Measurements from ENCODE around the gene NKD2.

The NKD2 gene

DNA sequence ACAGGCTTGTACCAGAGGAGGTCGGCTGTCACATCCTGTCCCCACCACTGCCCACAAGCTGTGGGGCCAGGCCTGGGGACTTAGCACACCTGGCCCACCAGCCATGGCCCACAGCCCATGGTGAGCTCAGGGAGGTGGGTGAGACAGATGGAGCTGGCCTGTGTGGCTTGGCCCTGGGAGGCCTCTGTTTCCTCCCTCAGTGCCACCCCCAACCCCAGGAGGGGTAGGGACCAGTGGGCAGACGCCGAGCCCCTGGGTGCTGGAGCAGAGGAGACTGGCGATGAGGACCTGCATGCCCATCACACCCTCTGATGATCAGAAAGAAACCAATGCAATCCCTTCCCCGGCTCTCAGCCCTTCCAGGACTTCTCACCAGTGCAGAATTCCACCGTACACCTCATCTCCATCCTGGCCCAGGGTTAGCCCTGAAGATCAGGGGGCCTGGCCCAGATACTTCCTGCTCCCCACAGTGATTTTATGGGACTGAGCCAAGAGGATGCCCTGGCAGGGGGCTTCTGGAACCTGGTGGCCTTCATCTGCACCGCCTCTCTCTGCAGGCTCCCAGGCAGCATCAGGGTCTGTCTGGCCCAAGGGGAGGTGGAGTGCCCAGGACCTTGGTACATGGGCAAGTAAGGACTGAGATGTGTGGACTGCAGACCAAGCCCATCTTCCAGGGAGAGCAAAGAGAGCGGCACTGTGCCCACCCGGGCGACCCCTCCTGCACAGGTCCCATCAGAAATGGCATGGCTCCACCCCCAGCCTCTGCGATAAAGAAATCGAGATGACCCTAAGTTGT, 16.9 kb upstream of the NKD2 start:
- no peak for DNase-seq (ENCODE audit: low spot score)
- H3K27ac ChIP-seq: no peak overlapping the region
- TF ChIP-seq, protein P1, sequence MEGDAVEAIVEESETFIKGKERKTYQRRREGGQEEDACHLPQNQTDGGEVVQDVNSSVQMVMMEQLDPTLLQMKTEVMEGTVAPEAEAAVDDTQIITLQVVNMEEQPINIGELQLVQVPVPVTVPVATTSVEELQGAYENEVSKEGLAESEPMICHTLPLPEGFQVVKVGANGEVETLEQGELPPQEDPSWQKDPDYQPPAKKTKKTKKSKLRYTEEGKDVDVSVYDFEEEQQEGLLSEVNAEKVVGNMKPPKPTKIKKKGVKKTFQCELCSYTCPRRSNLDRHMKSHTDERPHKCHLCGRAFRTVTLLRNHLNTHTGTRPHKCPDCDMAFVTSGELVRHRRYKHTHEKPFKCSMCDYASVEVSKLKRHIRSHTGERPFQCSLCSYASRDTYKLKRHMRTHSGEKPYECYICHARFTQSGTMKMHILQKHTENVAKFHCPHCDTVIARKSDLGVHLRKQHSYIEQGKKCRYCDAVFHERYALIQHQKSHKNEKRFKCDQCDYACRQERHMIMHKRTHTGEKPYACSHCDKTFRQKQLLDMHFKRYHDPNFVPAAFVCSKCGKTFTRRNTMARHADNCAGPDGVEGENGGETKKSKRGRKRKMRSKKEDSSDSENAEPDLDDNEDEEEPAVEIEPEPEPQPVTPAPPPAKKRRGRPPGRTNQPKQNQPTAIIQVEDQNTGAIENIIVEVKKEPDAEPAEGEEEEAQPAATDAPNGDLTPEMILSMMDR (conservative IDR thresholded peaks at IDR 0.05; ENCODE audit: low read depth): no peak
- ChIA-PET CTCF (interaction anchor here (0.9 kb wide), 1 partner anchor 16 kb away, joined by 3 read pairs; no protein-coding TSS in a partner anchor), POLR2A (ENCODE audit: low non-redundant PET) (no interaction called here)

DNA sequence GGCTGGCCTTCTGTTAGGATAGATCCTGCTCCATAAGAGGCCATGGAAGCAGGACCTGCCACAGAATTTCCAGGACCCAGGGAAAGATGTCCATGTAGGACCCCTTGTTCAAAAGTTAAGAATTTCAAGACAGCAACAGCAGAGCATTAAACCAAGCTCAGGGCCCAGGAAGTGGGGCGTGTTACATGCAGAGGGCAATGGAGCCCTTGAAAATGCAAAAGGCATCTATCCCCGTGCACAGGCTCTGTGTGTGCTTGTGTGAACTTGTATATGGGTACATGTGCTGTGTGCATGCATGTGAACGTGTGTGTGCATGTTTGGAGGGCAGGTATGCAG, 14.4 kb upstream of the NKD2 start:
- CTCF ChIA-PET: interaction anchor here (1.2 kb wide), 1 partner anchor 17 kb away, joined by 3 read pairs; no protein-coding TSS in a partner anchor
- DNase-seq (ENCODE audit: low spot score): no peak
- POLR2A ChIA-PET (ENCODE audit: low non-redundant PET): no interaction called here

DNA sequence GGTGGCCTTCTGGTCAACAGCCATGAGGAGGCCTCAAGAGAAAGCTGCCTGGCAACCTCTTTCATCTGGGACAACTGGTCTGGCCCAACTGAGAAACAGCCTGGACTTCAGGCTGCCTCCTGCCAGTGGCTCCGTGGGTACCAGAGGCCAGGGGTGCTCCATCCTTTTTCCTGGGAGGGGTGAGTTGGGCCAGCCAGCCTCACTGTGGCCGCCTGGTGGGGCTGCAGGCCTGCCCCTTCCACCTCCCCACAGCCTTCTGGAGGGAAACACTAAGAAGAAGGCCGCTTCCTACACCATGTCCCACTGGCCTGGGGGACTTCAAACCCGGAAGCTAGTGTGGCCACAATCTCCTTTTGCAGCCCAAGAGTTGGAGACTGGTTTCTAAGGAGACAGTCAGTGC, 13.8 kb upstream of the NKD2 start:
- DNase-seq (ENCODE audit: low spot score): no peak
- ChIA-PET CTCF (interaction anchor here (0.6 to 1.5 kb wide), 3 partner anchors 16 to 180 kb away, joined by 3 to 5 read pairs (median 4); no protein-coding TSS in a partner anchor), POLR2A (ENCODE audit: low non-redundant PET) (no interaction called here)
- no peak overlapping the region for H3K27ac ChIP-seq
- TF ChIP-seq, protein P1 (conservative IDR thresholded peaks at IDR 0.05; ENCODE audit: low read depth): no peak

More for the DNA sequence above, 14.4 kb upstream of the NKD2 start:
- H3K27ac ChIP-seq: no peak overlapping the region
- TF ChIP-seq, protein P1 (conservative IDR thresholded peaks at IDR 0.05; ENCODE audit: low read depth): no peak

DNA sequence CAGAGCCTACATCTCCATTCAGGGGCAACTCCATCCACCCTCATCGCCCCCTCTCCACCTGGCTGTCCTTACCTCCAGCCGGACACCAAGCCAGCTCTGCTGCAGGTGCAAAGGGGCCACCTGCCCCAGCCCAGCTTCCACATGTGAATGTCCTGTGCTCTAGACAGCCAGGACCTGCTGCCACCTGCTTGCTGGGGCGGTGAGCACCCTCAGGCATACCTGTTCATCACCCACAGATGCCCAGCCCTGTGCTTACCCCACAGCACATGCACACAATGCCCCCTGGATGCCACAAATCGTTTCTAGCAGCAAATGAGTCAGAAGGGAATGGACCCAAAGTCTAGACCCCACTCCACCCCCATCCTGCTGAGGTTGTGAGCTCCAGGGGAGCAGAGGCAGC, 13.3 kb upstream of the NKD2 start:
- no peak for DNase-seq (ENCODE audit: low spot score)
- TF ChIP-seq, protein P1 (conservative IDR thresholded peaks at IDR 0.05; ENCODE audit: low read depth): no peak
- CTCF ChIA-PET: interaction anchor here (0.6 to 1.5 kb wide), 4 partner anchors 16 to 179 kb away, joined by 3 to 5 read pairs (median 4); no protein-coding TSS in a partner anchor
- H3K27ac ChIP-seq: no peak overlapping the region
- POLR2A ChIA-PET (ENCODE audit: low non-redundant PET): no interaction called here

DNA sequence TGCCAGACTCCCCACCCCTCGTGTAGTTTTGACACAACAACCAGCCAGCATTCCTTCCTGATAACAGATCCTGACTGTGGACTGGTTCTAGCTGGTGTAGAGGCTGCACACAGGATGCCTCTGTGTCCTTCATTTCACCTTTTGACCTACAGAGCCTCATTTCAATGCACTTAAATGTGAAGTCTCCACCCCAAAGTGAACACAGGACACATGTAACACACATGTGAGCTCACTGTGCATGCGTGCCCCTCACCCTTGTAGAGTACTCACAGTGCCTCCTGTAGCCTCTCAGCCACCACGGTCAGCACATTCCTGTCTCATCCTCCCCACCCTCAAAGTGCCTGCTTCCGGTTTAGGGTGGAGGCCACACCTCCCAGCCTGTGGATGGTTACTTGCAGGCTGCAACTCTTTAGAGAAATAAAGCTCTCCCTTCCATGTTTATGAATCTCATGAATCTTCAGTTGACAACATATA, 11.6 kb upstream of the NKD2 start:
- H3K27ac ChIP-seq: no peak overlapping the region
- DNase-seq (ENCODE audit: low spot score): no peak
- CTCF ChIA-PET: interaction anchor here (0.7 kb wide), 1 partner anchor 437 kb away, joined by 3 read pairs; no protein-coding TSS in a partner anchor
- POLR2A ChIA-PET (ENCODE audit: low non-redundant PET): no interaction called here
- TF ChIP-seq, protein P1 (conservative IDR thresholded peaks at IDR 0.05; ENCODE audit: low read depth): no peak

DNA sequence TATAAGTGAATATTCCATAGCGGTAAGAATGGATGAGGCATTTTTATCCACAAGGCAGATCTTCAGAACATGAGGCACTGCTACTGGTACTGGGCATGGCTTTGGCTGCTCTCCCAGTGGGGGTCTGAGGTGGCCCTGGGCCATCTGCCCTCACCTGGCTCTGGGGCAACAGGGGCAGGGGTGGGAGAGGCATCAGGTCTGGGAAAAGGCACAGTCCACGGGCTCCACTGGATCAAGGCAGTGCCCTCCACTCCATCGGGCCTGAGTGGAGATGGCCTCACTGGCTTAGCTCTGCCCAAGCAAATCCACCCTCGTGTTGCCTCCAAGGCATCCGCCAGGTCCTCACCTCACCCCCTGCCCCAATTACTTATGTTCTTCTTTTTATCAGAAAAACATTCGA, 10.9 kb upstream of the NKD2 start:
- POLR2A ChIA-PET (ENCODE audit: low non-redundant PET): no interaction called here
- CTCF ChIA-PET: interaction anchor here (0.6 to 1.2 kb wide), 3 partner anchors 7 to 437 kb away, joined by 3 to 5 read pairs (median 3); no protein-coding TSS in a partner anchor
- TF ChIP-seq, protein P1 (conservative IDR thresholded peaks at IDR 0.05; ENCODE audit: low read depth): no peak
- H3K27ac ChIP-seq: no peak overlapping the region
- DNase-seq (ENCODE audit: low spot score): no peak
